C1 segment of cervical spinal cord (tissue), 14 donors: Measurements from ENCODE around the gene CHMP3.
"Not testable (repeated sequence)": the region's sequence is repeated elsewhere in the genome, so short reads cannot be mapped to it uniquely, and the experiment has no call there.

Experiments used
- DNase-seq, 14 donors: peaks; one replicate each; lab custom pipeline; 2025; lab: John Stamatoyannopoulos, UW

The CHMP3 gene

DNA sequence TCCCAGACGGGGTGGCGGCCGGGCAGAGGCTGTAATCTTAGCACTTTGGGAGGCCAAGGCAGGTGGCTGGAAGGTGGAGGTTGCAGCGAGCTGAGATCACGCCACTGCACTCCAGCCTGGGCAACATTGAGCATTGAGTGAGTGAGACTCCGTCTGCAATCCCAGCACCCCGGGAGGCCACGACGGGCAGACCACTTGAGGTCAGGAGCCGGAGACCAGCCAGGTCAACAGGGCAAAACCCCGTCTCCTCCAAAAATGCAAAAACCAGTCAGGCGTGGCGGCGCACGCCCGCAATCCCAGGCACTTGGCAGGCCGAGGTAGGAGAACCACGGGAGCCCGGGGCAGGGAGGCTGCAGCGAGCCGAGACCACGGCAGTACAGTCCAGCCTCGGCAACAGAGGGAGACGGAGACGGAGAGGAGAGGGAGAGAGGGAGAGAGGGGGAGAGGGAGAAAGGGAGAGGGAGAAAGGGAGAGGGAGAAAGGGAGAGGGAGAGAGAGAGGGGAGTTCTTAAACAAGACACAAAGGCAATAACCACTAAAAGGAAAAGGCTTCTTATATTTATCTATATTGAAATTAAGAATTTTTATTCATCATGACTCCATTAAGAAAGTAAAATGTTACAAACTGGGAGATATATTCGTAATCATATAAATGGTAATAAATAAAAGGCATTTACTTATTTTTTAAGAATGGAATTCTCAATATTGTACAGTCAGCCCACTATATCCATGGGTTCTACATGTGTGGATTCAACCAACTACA is 13.1 kb downstream of the CHMP3 start:
- not testable (repeated sequence) for DNase-seq

DNA sequence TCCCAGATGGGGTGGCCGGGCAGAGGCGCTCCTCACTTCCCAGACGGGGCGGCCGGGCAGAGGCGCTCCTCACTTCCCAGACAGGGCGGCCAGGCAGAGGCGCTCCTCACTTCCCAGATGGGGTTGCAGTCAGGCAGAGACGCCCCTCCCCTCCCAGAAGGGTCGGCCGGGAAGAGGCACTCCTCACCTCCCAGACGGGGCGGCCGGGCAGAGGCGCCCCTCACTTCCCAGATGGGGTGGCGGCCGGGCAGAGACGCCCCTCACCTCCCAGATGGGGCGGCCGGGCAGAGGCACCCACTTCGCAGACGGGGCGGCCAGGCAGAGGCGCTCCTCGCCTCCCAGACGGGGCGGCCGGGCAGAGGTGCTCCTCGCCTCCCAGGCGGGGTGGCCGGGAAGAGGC is 13.8 kb downstream of the CHMP3 start:
- not testable (repeated sequence) for DNase-seq

DNA sequence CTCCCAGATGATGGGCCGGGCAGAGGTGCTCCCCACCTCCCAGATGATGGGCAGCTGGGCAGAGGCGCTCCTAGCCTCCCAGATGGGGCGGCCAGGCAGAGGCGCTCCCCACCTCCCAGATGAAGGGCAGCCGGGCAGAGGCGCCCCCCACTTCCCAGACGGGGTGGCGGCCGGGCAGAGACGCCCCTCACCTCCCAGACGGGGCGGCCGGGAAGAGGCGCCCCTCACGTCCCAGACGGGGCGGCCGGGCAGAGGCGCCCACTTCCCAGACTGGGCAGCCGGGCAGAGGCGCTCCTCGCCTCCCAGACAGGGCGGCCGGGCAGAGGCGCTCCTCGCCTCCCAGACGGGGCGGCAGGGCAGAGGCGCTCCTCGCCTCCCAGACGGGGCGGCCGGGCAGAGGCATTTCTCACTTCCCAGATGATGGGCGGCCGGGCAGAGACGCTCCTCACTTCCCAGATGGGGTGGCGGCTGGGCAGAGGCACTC is 14.3 kb downstream of the CHMP3 start:
- DNase-seq: not testable (repeated sequence)

DNA sequence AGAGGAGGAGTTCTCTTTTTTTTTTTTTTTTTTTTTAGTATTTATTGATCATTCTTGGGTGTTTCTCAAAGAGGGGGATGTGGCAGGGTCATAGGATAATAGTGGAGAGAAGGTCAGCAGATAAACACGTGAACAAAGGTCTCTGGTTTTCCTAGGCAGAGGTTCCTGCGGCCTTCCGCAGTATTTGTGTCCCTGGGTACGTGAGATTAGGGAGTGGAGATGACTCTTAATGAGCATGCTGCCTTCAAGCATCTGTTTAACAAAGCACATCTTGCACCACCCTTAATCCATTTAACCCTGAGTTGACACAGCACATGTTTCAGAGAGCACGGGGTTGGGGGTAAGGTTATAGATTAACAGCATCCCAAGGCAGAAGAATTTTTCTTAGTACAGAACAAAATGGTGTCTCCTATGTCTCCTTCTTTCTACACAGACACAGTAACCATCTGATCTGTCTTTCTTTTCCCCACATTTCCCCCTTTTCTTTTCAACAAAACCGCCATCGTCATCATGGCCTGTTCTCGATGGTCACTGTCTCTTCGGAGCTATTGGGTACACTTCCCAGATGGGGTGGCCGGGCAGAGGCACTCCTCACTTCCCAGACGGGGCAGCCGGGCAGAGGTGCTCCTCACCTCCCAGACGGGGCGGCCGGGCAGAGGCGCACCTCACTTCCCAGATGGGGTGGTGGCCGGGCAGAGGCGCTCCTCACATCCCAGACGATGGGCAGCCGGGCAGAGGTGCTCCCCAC is 14.9 kb downstream of the CHMP3 start:
- DNase-seq: not testable (repeated sequence)

DNA sequence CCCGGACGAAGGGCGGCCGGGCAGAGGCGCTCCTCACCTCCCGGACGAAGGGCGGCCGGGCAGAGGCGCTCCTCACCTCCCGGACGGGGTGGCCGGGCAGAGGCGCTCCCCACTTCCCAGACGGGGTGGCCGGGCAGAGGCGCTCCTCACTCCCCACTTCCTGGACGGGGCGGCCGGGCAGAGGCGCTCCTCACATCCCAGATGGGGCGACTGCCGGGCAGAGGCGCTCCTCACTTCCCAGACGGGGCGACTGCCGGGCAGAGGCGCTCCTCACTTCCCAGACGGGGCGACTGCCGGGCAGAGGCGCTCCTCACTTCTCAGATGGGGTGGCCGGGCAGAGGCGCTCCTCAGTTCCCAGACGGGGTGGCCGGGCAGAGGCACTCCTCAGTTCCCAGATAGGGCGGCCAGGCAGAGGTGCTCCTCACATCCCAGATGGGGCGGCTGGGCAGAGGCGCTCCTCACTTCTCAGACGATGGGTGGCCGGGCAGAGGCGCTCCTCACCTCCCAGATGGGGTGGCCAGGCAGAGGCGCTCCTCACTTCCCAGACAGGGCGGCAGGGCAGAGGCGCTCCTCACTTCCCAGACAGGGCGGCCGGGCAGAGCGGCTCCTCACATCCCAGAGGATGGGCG is 17.8 kb downstream of the CHMP3 start:
- DNase-seq: not testable (repeated sequence)

DNA sequence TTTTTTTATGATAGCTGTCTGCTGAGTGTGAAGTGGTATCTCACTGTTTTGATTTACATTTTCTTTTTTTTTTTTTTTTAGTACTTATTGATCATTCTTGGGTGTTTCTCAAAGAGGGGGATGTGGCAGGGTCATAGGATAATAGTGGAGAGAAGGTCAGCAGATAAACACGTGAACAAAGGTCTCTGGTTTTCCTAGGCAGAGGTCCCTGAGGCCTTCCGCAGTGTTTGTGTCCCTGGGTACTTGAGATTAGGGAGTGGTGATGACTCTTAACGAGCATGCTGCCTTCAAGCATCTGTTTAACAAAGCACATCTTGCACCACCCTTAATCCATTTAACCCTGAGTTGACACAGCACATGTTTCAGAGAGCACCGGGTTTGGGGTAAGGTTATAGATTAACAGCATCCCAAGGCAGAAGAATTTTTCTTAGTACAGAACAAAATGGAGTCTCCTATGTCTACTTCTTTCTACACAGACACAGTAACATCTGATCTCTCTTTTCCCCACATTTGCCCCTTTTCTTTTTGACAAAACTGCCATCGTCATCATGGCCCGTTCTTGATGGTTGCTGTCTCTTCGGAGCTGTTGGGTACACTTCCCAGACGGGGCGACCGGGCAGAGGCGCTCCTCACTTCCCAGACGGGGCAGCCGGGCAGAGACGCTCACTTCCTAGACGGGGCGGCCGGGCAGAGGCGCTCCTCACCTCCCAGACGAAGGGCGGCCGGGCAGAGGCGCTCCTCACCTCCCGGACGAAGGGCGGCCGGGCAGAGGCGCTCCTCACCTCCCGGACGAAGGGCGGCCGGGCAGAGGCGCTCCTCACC is 18.8 kb downstream of the CHMP3 start:
- not testable (repeated sequence) for DNase-seq

DNA sequence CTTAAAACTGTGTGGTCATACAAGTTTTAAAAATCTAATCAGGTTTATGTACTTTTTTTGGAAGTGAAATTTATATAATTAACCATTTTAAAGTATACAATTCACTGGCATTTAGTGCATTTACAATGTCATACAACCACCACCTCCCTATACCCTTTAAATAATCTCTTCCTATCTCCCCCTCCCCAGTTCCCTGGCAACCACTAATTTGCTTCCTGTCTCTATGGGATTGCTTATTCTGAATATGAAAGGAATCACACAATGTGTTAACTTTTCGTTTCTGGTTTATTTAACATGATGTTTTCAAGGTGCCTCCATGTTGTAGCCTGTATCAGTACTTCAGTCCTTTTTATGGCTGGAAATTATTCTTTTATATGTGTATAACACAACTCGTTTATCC is 19.4 kb downstream of the CHMP3 start:
- DNase-seq: no peak

DNA sequence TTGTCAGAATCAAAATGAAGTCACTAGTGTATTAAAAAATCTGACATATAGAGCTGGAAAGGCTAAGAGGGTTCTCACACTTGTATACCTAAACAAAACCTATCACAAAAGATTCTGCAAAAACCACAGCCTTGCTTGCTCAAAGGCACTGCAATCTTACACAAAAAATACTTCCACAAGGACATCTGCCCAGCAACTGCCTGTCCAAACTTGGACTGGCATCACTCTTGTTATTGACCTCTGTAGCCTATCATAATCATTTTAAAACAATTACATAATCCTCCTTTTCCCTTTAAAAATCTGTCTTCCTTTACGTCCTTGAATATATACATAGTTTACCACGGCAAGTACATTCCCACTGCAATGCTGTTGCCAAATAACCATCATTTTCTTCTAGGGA is 19.9 kb downstream of the CHMP3 start:
- DNase-seq: no peak

DNA sequence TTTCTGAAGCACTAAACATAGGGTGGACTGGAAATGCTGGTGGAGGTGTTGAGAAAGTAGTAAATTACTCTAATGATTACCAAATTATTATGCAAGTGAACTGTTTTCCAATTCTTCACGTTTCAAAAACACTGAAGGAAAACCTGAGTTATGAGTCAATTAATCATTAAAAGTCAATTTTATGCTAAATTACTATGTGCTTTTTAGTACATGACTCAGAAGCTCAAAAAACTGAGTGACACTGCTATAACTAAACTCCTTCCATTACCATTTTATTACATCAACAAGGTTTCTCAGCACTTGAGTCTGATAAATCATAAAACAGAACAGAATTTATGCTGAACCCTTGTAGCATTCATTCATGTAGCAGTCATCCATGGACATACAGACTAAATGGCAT is 20.4 kb downstream of the CHMP3 start:
- DNase-seq: no peak

DNA sequence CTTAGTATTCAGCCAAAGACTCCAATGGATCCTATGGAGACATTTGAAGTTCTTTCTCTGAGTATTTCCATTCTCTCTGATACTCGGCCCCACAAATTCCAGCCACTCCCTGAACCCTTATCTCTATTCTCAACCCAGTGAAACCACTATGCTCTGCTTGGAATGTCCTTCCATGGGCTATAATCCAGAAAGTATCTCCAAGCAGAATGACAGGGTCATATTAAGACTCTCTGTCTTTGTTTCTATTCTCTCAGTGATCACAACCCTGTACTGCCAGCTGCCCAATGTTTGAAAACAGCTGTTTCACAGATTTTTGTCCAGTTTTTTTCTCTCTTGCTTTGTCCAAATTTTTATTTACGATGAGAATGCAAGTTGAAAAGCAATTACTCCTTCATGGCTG is 21.9 kb downstream of the CHMP3 start:
- no peak for DNase-seq

DNA sequence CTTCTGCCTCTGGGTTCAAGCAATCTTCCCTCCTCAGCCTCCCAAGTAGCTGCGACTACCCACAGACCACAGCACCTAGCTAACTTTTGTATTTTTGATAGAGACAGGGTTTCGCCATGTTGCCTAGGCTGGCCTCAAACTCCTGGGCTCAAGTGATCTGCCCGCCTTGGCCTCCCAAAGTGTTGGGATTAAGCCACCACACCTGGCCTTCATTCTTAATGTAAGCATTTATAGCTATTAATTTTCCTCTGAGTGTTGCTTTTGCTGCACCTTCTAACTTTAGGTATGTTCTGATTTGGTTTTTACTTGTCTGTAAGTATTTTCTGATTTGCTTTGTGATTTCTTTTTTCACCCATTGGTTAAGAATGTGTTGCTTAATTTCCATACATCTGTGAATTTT is 29.7 kb downstream of the CHMP3 start:
- no peak for DNase-seq

DNA sequence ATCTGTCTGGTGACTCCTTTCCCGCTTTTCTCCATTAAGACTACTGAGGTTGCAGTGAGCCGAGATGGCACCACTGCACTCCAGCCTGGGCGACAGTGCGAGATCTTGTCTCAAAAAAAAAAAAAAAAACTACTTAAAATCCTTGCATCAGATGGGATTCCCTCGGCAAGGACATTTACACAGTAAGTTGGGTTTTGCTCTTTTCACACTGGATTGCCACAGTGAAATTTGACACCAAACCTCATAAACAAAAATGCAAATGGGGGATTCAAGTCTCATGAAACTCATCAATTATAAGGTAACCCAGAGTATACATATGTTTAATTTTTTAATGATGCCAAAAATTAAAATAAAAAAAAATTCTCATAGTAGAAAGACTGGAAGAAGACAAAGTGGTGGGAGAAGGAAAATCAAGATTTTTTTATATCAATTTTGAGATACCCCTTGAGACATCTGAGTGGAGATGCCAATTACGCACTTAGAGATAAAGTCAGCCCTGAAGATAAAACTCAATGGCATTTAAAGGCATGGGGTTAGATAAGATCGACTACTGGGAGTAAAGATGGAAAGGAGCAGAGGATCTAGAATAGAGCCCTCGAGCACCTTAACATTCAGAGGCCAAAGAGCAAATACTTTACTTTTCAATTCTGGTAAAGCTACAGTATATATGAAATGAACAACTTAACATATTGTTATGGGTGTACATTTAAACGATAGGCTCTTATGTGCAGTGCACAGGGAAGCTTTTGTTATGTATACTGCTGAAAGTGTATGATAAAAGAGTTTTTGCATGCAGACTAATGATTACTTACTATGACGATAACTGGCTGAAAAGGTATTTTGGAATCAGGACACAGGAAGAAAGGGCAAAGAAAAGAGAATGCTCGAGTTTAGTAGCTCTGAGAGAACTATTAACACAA is 37.6 kb downstream of the CHMP3 start:
- DNase-seq: no peak

DNA sequence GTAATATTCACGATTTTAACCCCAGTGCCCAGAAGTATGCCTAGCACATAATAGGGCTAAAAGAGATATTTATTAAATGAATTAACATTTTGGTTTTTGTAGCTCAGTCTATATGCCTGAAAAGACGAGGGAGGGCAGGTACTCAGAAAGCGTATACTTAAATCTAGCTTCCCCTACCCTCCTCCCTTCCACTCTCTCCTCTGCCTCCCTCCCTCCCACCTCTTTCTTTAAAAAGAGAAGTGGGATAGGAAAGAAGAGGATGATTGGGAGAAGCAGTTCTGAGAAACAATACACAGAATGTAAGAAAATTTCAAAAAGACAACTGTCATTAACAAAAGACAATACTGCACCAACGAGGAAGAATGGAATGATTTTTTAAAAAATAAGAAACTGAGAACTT is 39.8 kb downstream of the CHMP3 start:
- DNase-seq: no peak

DNA sequence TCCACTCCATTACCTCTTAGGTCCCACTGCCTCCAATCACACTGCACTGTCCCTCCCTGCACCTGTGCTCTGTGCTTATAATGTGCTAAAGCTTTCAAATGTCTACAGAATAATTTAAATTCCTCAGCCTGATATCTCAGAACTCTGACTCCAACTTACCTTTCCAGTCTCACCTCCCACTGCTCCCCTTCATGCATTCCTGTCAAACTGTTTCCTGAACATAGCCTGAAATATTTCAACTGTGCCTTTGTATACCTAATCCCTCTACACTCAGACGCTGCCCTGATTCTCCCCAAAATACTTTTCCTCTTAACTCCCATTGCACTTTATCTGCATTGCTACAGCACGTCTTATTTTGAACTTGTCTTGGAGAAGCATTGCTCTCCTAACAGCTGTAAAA is 40.5 kb downstream of the CHMP3 start:
- DNase-seq: no peak

DNA sequence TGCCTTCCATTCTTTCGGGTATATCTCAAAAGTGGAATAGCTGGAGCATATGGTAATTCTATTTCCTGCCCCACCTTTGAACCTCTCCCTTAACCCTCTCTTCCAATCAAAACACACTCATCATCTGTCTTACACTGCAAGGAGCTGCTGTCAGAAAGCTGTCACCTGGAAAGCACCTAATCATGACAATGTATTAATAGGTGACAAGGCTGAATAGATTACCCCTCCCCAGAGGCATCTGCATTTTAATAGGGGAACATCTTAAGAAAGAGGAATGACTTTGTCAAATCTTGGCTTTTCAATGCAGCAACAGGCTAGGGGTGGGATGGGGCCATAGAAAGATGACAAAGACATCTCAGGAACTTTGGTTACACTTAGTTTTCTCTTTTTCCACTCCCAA is 41.3 kb downstream of the CHMP3 start:
- no peak for DNase-seq

DNA sequence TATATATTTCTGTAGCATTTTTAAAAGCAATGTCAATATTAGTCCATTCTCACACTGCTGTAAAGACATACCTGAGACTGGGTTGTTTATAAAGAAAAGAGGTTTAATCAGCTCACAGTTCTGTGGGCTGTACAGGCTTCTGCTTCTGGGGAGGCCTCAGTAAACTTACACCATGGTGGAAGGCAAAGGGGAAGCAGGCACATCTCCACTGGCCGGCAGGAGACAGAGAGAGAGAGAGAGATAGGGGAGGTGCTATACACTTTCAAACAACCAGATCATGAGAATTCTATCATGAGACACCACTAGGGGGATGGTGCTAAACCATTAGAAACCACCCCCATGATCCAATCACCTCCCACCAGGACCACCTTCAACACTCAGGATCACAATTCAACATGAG is 43.1 kb downstream of the CHMP3 start:
- no peak for DNase-seq

DNA sequence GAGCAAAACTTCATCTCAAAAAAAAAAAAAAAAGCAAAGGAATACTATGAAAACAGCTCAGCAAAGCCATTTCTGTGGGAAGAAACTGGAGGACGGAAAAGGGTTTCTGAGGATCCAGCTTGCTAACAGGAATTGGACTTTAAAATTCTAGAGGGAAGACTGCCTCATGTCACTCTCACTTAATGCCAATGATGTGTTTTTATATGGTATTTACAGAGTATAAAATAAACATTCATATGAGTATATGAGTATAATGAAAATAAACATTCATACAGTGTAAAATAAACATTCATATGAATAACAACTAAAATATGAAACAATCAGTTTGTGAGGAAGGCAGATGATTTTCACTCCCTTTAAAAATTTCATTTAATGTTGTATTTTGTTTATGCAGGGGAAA is 43.9 kb downstream of the CHMP3 start:
- DNase-seq: no peak

DNA sequence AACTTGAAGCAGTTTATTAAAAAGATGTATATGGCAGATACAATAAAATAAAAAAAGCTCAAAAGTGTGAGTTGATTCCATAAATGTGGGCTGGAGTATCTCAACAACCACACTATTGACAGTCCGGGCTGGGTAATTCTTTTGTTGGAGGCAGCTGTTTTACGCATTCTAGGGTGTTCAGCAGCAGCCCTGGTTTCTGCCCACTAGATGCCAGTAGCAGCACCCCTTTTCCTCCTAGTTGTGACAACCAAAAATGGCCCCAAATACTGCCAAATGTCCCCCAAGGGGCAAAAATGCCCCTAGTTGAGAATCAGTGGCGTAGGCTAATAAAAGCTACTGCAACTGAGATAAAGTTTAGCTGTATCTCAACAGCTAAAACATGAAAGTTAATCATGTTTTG is 44.8 kb downstream of the CHMP3 start:
- DNase-seq: peak in 8 of 14 donors; percentile 3 to 10 (median 6)

DNA sequence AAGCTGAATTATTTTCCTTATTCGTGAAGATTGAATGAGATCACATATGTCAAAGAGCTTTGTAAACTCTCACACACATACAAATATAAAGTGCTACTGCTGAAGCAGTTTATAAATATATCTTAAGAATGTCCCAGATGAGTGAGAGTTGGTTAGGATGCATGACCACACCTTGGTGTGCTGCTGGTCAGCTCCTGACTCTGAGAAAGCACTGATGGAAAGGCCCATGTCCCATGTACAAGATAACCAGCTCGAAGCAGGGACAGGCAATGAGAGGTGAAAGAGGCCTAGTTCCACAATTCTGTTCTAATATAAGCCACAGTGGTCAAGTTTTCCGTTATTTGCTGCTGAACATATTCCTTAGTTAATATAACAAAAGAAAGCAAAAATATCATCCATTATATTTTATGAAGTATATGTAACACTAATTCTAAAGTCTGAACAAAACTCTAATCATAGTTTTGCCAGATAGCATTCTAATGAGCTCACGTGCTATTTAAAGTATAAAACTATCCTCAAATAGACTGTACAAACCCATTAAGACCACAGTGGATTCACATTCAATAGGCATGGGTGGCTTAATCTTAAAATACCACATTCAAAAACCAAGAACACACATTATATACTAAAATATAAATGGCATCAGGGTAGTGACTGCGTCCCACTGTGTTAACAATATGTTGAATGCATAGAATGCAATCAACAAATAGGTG is 49.1 kb downstream of the CHMP3 start:
- no peak for DNase-seq

DNA sequence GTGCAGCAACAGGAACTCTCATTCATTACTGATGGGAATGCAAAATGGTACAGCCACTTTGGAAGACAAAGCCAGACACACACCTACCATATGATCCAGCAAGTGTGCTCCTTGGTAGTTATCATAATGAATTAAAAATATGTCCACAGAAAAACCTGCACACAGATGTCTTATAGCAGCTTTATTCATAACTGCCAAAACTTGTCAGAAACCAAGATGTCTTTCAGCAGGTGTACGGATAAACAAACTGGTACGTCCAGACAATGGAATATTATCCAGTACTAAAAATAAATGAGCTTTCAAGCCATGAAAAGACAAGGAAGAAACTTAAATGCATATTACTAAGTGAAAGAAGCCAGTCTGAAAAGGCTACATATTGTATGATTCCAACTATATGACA is 50.4 kb downstream of the CHMP3 start:
- DNase-seq: no peak
